ENCODE data around the gene NDC80. TPM values are rescaled to one million over a fixed set of nuclear protein-coding genes. Genes with fewer than 3 reads are reported as not detected.

The NDC80 gene
- total RNA-seq, 1 experiment from 2014 or later: 89.2 TPM

DNA sequence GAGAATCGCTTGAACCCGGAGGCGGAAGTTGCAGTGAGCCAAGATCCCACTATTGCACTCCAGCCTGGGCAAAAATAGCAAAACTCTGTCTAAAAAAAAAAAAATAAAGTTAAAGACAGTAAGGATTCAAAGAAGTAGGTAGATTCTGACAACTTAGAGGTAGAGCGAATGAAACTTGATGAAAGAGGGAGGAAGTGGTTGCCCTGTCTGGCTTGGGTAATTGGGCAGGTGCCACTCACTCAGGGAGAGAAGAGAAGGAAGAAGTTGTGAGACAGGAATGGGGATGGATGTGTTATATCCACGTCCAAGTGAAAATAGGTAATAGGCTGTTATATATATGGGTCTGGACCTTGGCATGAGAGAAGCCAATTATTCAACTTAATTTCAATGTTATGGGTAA is 26.3 kb downstream of the NDC80 start:
- DNase-seq: no peak
- peaks cover under 1% of the 10 kb centered on the region; the same call in 1 of the 2 replicates for H3F3A ChIP-seq (ENCODE audit: insufficient read depth, low read depth)
- no peaks in the 10 kb centered on the region for H3K9me3 ChIP-seq (ENCODE audit: insufficient read depth, low read depth)
- peaks cover 10% of the 10 kb centered on the region for H3K4me1 ChIP-seq (replicated peaks; ENCODE audit: insufficient read depth)
- intact Hi-C loops (cut with micrococcal nuclease; ENCODE audit: unreplicated experiment): no loop called here
- TF ChIP-seq, protein P1, sequence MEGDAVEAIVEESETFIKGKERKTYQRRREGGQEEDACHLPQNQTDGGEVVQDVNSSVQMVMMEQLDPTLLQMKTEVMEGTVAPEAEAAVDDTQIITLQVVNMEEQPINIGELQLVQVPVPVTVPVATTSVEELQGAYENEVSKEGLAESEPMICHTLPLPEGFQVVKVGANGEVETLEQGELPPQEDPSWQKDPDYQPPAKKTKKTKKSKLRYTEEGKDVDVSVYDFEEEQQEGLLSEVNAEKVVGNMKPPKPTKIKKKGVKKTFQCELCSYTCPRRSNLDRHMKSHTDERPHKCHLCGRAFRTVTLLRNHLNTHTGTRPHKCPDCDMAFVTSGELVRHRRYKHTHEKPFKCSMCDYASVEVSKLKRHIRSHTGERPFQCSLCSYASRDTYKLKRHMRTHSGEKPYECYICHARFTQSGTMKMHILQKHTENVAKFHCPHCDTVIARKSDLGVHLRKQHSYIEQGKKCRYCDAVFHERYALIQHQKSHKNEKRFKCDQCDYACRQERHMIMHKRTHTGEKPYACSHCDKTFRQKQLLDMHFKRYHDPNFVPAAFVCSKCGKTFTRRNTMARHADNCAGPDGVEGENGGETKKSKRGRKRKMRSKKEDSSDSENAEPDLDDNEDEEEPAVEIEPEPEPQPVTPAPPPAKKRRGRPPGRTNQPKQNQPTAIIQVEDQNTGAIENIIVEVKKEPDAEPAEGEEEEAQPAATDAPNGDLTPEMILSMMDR (conservative IDR thresholded peaks at IDR 0.05): no peak
- TF ChIP-seq EZH2 (IDR thresholded peaks at IDR 0.05; ENCODE audit: low read depth): no peak
- H3K4me2 ChIP-seq: no peak overlapping the region
- H4K20me1 ChIP-seq (ENCODE audit: insufficient read depth): no peaks in the 10 kb centered on the region
- no peaks in the 10 kb centered on the region for H3K27me3 ChIP-seq (ENCODE audit: insufficient read depth, low read depth)
- no peak overlapping the region for H3K27ac ChIP-seq
- no peaks in the 10 kb centered on the region for H3K9me2 ChIP-seq (ENCODE audit: insufficient read depth)
- ChIA-PET POLR2A (ENCODE audit: unreplicated experiment) (no interaction called here), CTCF (no interaction called here)
- H3K36me3 ChIP-seq (ENCODE audit: low read depth): peaks cover 53% of the 10 kb centered on the region
- no peak overlapping the region for H3K4me3 ChIP-seq
- no peak overlapping the region for H2AFZ ChIP-seq
- H3K79me2 ChIP-seq (ENCODE audit: low read depth): no peaks in the 10 kb centered on the region
- TSS peak; percentile 6 for BruUV-seq (replicated peaks)

DNA sequence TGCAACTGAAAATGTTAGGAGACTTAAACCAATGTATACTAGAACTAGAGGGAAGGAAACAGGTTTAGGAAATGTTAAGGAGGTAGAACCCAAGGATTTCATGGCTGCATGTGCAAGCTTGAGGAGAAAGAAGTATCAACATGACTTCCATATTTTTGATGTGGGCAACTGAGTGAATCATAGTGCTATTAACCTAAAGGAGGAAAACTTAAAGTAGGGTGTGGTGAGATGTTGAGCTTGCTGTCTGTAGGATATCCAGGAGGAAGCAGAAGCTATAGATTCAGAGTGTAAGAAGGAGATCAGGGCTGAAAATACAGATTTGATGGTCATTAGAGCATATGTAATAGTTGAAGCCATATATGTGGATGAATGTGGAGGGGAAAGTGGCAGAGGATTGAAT is 31.5 kb downstream of the NDC80 start:
- H3K4me2 ChIP-seq: no peak overlapping the region
- no peaks in the 10 kb centered on the region for H4K20me1 ChIP-seq (ENCODE audit: insufficient read depth)
- 0 out of 2 replicates have a peak, but pooled peaks cover 5% of the 10 kb centered on the region for H3F3A ChIP-seq (ENCODE audit: insufficient read depth, low read depth)
- no peak for DNase-seq
- no peak overlapping the region for H3K4me3 ChIP-seq
- H3K79me2 ChIP-seq (ENCODE audit: low read depth): no peaks in the 10 kb centered on the region
- ChIA-PET POLR2A (ENCODE audit: unreplicated experiment) (no interaction called here), CTCF (interaction anchor here (0.6 kb wide), 1 partner anchor 837 kb away, joined by 10 read pairs; no protein-coding TSS in a partner anchor)
- TF ChIP-seq, protein P1 (conservative IDR thresholded peaks at IDR 0.05): no peak
- no peak for TF ChIP-seq EZH2 (IDR thresholded peaks at IDR 0.05; ENCODE audit: low read depth)
- peaks cover 63% of the 10 kb centered on the region for H3K36me3 ChIP-seq (ENCODE audit: low read depth)
- no peak overlapping the region for H2AFZ ChIP-seq
- H3K9me3 ChIP-seq (ENCODE audit: insufficient read depth, low read depth): no peaks in the 10 kb centered on the region
- no peaks in the 10 kb centered on the region for H3K27me3 ChIP-seq (ENCODE audit: insufficient read depth, low read depth)
- peaks cover 14% of the 10 kb centered on the region; the same call in 1 of the 2 replicates for H3K4me1 ChIP-seq (replicated peaks; ENCODE audit: insufficient read depth)
- intact Hi-C loops (cut with micrococcal nuclease; ENCODE audit: unreplicated experiment): no loop called here
- H3K27ac ChIP-seq: no peak overlapping the region
- H3K9me2 ChIP-seq (ENCODE audit: insufficient read depth): no peaks in the 10 kb centered on the region
- BruUV-seq (replicated peaks): no TSS peak

DNA sequence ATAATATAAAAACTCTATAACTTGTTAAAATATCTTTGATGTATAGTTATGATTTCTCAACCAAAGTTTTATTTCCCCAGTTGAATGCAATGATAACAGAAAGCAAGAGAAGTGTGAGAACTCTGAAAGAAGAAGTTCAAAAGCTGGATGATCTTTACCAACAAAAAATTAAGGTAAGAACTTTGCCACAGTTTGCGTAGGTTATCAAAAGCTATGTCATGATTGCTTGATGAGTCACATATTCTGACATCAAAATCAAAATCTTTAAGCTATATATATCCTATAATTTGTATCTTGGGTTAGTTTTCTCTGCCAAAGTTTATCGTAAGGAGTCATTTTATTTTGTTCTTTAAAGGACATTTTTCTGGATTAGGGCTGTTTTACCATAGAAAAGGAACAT is 35.0 kb downstream of the NDC80 start:
- no peak for DNase-seq
- ChIA-PET CTCF (no interaction called here), POLR2A (ENCODE audit: unreplicated experiment) (interaction anchor here (0.6 kb wide), 1 partner anchor 164 kb away, joined by 4 read pairs; no protein-coding TSS in a partner anchor)
- no peak overlapping the region for H3K27ac ChIP-seq
- H3K79me2 ChIP-seq (ENCODE audit: low read depth): no peaks in the 10 kb centered on the region
- peaks cover 45% of the 10 kb centered on the region for H3K36me3 ChIP-seq (ENCODE audit: low read depth)
- no peaks in the 10 kb centered on the region for H3K27me3 ChIP-seq (ENCODE audit: insufficient read depth, low read depth)
- H4K20me1 ChIP-seq (ENCODE audit: insufficient read depth): no peaks in the 10 kb centered on the region
- peaks cover 9% of the 10 kb centered on the region; the same call in 1 of the 2 replicates for H3F3A ChIP-seq (ENCODE audit: insufficient read depth, low read depth)
- BruUV-seq (replicated peaks): no TSS peak
- H3K4me3 ChIP-seq: no peak overlapping the region
- H3K4me2 ChIP-seq: no peak overlapping the region
- no peaks in the 10 kb centered on the region for H3K9me3 ChIP-seq (ENCODE audit: insufficient read depth, low read depth)
- H3K9me2 ChIP-seq (ENCODE audit: insufficient read depth): no peaks in the 10 kb centered on the region
- no peak overlapping the region for H2AFZ ChIP-seq
- TF ChIP-seq, protein P1 (conservative IDR thresholded peaks at IDR 0.05): no peak
- TF ChIP-seq EZH2 (IDR thresholded peaks at IDR 0.05; ENCODE audit: low read depth): no peak
- intact Hi-C loops (cut with micrococcal nuclease; ENCODE audit: unreplicated experiment): no loop called here
- H3K4me1 ChIP-seq (replicated peaks; ENCODE audit: insufficient read depth): peaks cover 14% of the 10 kb centered on the region; the same call in 1 of the 2 replicates

Data from PC-9 (cell line).